ENCODE results near the gene CDK9.

- TF ChIP-seq POLR2A (IDR thresholded peaks at IDR 0.05): no peak
- TF ChIP-seq, protein P1, sequence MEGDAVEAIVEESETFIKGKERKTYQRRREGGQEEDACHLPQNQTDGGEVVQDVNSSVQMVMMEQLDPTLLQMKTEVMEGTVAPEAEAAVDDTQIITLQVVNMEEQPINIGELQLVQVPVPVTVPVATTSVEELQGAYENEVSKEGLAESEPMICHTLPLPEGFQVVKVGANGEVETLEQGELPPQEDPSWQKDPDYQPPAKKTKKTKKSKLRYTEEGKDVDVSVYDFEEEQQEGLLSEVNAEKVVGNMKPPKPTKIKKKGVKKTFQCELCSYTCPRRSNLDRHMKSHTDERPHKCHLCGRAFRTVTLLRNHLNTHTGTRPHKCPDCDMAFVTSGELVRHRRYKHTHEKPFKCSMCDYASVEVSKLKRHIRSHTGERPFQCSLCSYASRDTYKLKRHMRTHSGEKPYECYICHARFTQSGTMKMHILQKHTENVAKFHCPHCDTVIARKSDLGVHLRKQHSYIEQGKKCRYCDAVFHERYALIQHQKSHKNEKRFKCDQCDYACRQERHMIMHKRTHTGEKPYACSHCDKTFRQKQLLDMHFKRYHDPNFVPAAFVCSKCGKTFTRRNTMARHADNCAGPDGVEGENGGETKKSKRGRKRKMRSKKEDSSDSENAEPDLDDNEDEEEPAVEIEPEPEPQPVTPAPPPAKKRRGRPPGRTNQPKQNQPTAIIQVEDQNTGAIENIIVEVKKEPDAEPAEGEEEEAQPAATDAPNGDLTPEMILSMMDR (IDR thresholded peaks at IDR 0.05): peak; percentile 94 to 97 (median 96)
These were observed 556 bp upstream of the CDK9 start for GRCh38 chr9:127785023-127785932.
